Cardiac fibroblast (primary cell): ENCODE results near the gene CFAP46.

ENCODE experiments used
- DNase-seq, 2 donors: peaks; one replicate each; pipeline versions ENCODE4 v3.0.0 to v3.0.0-alpha.2; 2010; ENCODE audit warnings: low read depth in 2 of 2
- H3K4me3 ChIP-seq, 2 donors: replicated peaks in 1 of 2; 1 replicate in 1 of 2; 2 replicates in 1 of 2; pipeline ENCODE4 v1.5.1; 2011; ENCODE audit warnings: low read depth in 2 of 2, low read length in 2 of 2, mild to moderate bottlenecking in 2 of 2, moderate library complexity in 1 of 2
- TF ChIP-seq, protein P1 (sequence below): IDR thresholded peaks from one replicate; pipeline ENCODE4 v1.5.1; 2011; ENCODE audit warnings: low read depth, mild to moderate bottlenecking, low read length, inconsistent platforms

The CFAP46 gene

DNA sequence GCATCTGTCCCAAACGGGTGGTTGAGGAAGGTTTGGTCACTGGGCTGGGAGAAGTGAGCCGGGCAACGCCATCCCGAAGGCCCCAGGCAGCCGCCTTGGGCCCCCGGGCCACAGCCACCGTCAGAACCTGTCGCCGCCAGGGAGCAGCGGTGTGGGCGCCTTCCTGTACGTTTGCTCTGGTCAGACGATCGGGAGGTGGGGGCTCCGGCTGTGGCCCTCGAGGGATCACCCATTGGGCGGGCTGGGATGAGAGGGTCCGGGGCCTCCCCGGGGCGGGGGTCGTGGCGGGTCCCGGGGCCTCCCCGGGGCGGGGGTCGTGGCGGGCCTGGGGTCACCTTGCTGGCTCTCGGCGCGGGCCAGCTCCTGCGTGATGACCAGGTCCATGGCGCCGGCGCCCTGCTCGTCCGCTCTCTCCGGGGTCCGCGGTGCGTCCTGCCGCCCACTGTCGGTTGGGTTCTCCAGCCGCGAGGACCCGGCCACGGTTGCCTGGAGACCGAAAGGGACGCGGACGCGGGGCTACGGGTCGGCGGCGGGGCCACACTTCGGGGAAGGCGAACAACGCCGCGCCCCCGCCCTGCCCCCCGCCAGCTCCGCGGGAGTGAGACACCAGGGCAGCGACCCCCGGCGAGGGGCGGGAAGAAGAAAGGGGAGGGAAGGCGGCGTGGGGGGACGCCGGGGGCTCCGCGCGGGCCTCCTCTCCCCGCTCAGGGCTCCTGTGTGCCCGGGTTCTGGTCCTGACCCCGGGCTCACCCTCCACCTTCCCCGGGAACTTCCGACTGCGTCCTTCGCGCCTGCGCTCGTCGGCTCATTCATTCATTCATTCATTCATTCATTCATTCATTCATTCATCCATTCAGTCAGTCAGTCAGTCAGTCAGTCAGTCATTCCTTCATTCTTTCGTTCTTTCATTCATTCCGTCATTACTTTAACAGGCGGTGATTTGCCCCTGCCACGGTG, at the start of gene CFAP46:
CFAP46 (minus strand) TSS at position 470 of the 957 bp plus-strand sequence; CDS start at position 384, 86 bp downstream.
- H3K4me3 ChIP-seq = peak within 1 kb of the TSS; percentile 42 to 52
- peak; percentile 42 to 65 for DNase-seq
- TF ChIP-seq, protein P1, sequence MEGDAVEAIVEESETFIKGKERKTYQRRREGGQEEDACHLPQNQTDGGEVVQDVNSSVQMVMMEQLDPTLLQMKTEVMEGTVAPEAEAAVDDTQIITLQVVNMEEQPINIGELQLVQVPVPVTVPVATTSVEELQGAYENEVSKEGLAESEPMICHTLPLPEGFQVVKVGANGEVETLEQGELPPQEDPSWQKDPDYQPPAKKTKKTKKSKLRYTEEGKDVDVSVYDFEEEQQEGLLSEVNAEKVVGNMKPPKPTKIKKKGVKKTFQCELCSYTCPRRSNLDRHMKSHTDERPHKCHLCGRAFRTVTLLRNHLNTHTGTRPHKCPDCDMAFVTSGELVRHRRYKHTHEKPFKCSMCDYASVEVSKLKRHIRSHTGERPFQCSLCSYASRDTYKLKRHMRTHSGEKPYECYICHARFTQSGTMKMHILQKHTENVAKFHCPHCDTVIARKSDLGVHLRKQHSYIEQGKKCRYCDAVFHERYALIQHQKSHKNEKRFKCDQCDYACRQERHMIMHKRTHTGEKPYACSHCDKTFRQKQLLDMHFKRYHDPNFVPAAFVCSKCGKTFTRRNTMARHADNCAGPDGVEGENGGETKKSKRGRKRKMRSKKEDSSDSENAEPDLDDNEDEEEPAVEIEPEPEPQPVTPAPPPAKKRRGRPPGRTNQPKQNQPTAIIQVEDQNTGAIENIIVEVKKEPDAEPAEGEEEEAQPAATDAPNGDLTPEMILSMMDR = no peak

DNA sequence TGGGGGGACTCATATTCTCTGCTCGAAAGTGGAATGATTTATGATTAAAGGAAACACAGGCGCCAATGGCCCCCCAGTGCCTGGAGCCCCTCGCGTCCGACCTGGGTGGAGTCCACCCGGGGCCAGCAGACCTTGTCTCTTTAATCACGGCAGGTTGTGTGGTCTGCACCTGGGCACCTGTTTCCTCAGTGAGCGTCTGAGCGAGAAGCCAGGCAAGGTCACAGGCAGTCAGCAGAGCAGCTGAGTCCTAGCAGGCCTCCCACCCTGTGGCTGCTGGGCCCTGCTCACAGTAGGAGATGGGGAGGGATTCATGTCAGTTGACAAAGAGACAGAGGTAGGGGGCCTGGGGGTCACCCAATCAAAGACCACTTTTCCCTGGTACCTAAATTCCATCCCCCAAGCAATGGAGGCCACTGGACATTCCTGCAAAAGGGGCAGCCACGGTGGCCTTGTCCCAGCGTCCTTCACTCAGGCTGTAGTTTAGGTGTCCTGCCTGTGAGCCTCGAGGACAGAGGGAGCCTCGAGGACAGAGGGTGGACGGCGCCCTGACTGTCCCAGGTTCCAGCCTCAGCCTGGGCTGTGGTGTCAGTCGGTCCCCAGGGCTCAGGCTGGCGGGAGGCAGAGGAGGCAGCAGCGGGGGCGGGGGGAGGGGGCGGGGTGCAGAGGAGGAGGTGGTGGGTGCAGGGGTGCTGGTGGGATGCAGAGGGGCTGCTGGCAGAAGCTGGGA, 49.5 kb upstream of the CFAP46 start:
- DNase-seq = no peak
- TF ChIP-seq, protein P1 = no peak
- no peak overlapping the region for H3K4me3 ChIP-seq

DNA sequence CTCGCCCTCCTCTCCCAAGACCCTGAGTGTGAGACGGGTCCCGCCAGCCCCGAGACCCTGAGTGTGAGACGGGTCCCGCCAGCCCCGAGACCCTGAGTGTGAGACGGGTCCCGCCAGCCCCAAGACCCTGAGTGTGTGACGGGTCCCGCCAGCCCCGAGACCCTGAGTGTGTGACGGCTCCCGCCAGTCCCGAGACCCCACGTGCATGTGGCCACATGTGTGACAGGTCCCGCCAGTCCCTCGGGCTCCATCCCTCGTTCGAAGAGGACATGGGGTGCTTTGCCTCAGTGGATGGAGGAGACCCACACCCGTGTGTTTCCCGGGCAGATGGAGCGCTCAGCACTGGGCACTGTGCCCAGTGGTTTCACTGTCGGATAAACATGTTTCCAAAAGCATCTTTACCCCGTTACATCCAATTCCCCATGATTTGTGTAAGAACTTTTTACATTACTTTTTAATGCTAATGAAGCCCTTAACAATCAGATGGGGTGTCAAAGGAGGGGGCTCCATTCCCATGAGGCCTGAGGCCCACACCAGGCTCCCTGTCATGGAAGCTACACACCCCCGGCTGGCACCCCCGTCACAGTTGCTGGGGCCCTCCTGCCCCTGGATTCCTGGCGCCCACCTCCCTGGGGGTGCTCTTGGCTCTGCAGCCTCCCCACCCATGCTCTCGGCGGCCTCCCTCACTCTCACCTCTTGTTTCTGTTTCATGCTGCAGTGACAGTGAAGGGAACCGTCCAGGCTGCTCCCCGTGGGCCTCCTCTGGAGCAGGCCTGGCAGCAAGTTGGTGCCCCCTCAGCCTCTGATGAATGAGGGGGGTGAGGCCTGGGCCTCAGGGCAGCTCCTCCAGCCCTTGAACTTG, 48.5 kb upstream of the CFAP46 start:
- no peak for DNase-seq
- TF ChIP-seq, protein P1 = no peak
- no peak overlapping the region for H3K4me3 ChIP-seq

DNA sequence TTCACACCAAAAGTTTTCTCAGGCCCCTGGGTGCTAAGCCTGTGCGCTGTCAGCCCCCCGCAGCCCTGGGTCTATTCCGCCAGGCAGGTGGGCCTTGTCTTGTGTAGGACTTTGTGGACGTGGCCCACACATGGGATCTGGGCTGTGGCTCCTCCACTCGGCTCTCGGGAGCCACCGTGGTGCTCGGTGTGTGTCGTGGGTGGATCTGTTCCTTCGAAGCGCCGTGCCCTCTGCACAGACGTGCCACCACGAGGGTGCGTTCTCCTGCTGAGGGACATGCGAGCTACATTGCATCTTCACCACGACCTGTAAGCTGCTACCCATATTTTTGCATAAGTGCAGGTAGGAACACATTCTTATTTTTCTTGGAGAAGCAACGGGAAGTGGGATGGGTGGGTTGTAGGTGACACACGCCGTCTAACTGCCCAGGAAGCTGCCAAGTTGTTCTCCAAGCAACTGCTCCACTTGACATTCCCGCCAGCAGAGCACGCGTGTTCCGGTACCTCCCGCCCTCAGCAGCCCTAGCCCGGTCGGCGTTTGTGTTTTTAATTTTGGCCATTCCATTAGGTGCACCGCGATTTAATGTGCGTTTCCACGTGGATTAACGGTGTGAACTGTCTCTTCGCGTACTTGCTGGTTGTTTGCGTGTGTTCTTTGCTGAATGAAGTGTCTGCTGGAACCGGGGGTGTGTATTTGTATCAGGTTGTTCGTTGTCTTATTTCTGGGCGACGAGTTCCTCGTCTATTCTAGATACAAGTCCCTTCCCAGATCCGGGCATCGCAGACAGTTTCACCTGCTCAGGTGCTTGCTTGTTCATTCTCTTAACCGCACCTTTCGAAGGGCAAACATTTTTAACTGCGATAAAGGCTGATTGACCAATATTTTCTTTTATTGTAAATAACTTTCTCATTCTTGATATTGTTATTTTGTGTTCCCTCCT, 47.4 kb upstream of the CFAP46 start:
- no peak overlapping the region for H3K4me3 ChIP-seq
- no peak for DNase-seq
- TF ChIP-seq, protein P1 = no peak

GRCh38 chr10:132988988-132989387, 46.6 kb upstream of the CFAP46 start:
- DNase-seq = no peak
- TF ChIP-seq, protein P1 = no peak
- no peak overlapping the region for H3K4me3 ChIP-seq
